Loucy (cell line): ENCODE measurements around the gene LCP1.

Experiments used
- H2AFZ ChIP-seq: fragments of 200-600 bp; sonication (generic); 2 replicates; pipeline ENCODE4 v1.6.0; 2016; ENCODE audit warnings: antibody characterized with exemption, mild to moderate bottlenecking, low read length, moderate library complexity
- H3F3A ChIP-seq: fragments of 200-600 bp; 2 replicates; pipeline ENCODE4 v1.6.0; 2016; ENCODE audit warnings: antibody characterized with exemption, low read depth, mild to moderate bottlenecking
- H3K27me3 ChIP-seq: fragments of 200-600 bp; sonication (generic); 2 replicates; pipeline ENCODE4 v1.6.1; 2014; ENCODE audit warnings: low read length, mild to moderate bottlenecking; ENCODE audit not compliant: insufficient read depth, poor library complexity, severe bottlenecking
- H3K36me3 ChIP-seq: fragments of 200-600 bp; sonication (generic); 2 replicates; pipeline ENCODE4 v1.6.1; 2016; ENCODE audit warnings: low read length; ENCODE audit not compliant: insufficient read depth
- H3K4me1 ChIP-seq: fragments of 200-600 bp; sonication (generic); 2 replicates; pipeline ENCODE4 v1.5.1; 2014; ENCODE audit warnings: low read length, mild to moderate bottlenecking; ENCODE audit not compliant: insufficient read depth, poor library complexity, severe bottlenecking
- H3K4me2 ChIP-seq: fragments of 200-600 bp; sonication (generic); 2 replicates; pipeline ENCODE4 v1.6.0; 2014; ENCODE audit warnings: antibody characterized with exemption, low read length, low read depth, mild to moderate bottlenecking; ENCODE audit not compliant: poor library complexity, severe bottlenecking
- H3K4me3 ChIP-seq: fragments of 200-600 bp; sonication (generic); 2 replicates; pipeline ENCODE4 v1.5.1; 2014; ENCODE audit warnings: low read length, mild to moderate bottlenecking, mixed read lengths; ENCODE audit not compliant: poor library complexity, severe bottlenecking
- H3K79me2 ChIP-seq: fragments of 200-600 bp; sonication (generic); 2 replicates; pipeline ENCODE4 v1.6.1; 2014; ENCODE audit warnings: low read length; ENCODE audit not compliant: insufficient read depth
- H3K9ac ChIP-seq: fragments of 200-600 bp; sonication (generic); 2 replicates; pipeline ENCODE4 v1.6.0; 2014; ENCODE audit warnings: mild to moderate bottlenecking, low read depth, low read length, moderate library complexity; ENCODE audit not compliant: poor library complexity, severe bottlenecking
- H3K9me2 ChIP-seq: fragments of 200-600 bp; sonication (generic); replicated peaks from 2 replicates; pipeline ENCODE4 v1.6.1; 2016; ENCODE audit warnings: low read depth, low read length, mixed read lengths
- H3K9me3 ChIP-seq: fragments of 200-600 bp; sonication (generic); 2 replicates; pipeline ENCODE4 v1.6.1; 2014; ENCODE audit warnings: mild to moderate bottlenecking, antibody characterized with exemption, low read length, low read depth; ENCODE audit not compliant: insufficient read depth
- H4K20me1 ChIP-seq: fragments of 200-600 bp; sonication (generic); 2 replicates; pipeline ENCODE4 v1.6.0; 2014; ENCODE audit warnings: antibody characterized with exemption, low read length, mild to moderate bottlenecking; ENCODE audit not compliant: insufficient read depth, poor library complexity, severe bottlenecking
- CTCF ChIP-seq: fragments of 200-600 bp; sonication (generic); conservative IDR thresholded peaks from 2 replicates; pipeline ENCODE4 v1.5.1; 2014; ENCODE audit warnings: mild to moderate bottlenecking, antibody characterized with exemption, low read length
- EZH2phosphoT487 ChIP-seq: fragments of 200-600 bp; IDR thresholded peaks from 2 replicates; pipeline ENCODE4 v1.6.1; 2018; ENCODE audit warnings: antibody characterized with exemption, mild to moderate bottlenecking, moderate library complexity, borderline replicate concordance

The LCP1 gene

GRCh38 chr13:46202966-46203365 is 21.0 kb upstream of the LCP1 start:
- H3K4me2 ChIP-seq = no peak overlapping the region
- peaks cover 75% of the 10 kb centered on the region for H3K4me1 ChIP-seq

GRCh38 chr13:46202188-46202795 is 20.3 kb upstream of the LCP1 start:
- no peaks in the 10 kb centered on the region for H3K27me3 ChIP-seq
- no peaks in the 10 kb centered on the region for H3K9me3 ChIP-seq
- H4K20me1 ChIP-seq = no peaks in the 10 kb centered on the region
- H2AFZ ChIP-seq = no peak overlapping the region
- no peaks in the 10 kb centered on the region for H3K79me2 ChIP-seq
- TF ChIP-seq CTCF (no peak), EZH2phosphoT487 (no peak)
- H3K4me3 ChIP-seq = peak overlapping the region; percentile 23
- H3K4me1 ChIP-seq = peaks cover 75% of the 10 kb centered on the region
- peak overlapping the region; percentile 74 for H3K4me2 ChIP-seq
- no peaks in the 10 kb centered on the region for H3K9me2 ChIP-seq
- no peaks in the 10 kb centered on the region for H3K36me3 ChIP-seq
- H3F3A ChIP-seq = peaks cover 10% of the 10 kb centered on the region
- peak overlapping the region; percentile 11 for H3K9ac ChIP-seq

More at GRCh38 chr13:46202966-46203365, 21.0 kb upstream of the LCP1 start:
- Histone ChIP-seq H3F3A (peaks cover 10% of the 10 kb centered on the region), H2AFZ (no peak overlapping the region), H3K27me3 (no peaks in the 10 kb centered on the region), H4K20me1 (no peaks in the 10 kb centered on the region), H3K79me2 (no peaks in the 10 kb centered on the region), H3K4me3 (no peak overlapping the region), H3K9me2 (no peaks in the 10 kb centered on the region), H3K9me3 (no peaks in the 10 kb centered on the region), H3K9ac (no peak overlapping the region), H3K36me3 (no peaks in the 10 kb centered on the region)
- TF ChIP-seq CTCF = no peak
- no peak for TF ChIP-seq EZH2phosphoT487

- no peaks in the 10 kb centered on the region for H3K9me3 ChIP-seq
- H4K20me1 ChIP-seq = no peaks in the 10 kb centered on the region
- no peak overlapping the region for H3K4me3 ChIP-seq
- no peaks in the 10 kb centered on the region for H3K36me3 ChIP-seq
- H3K27me3 ChIP-seq = no peaks in the 10 kb centered on the region
- TF ChIP-seq CTCF (no peak), EZH2phosphoT487 (no peak)
- H3K79me2 ChIP-seq = no peaks in the 10 kb centered on the region
- no peak overlapping the region for H3K9ac ChIP-seq
- H3K4me1 ChIP-seq = peaks cover 56% of the 10 kb centered on the region
- H2AFZ ChIP-seq = no peak overlapping the region
- no peaks in the 10 kb centered on the region; the same call in 1 of the 2 replicates for H3F3A ChIP-seq
- no peaks in the 10 kb centered on the region for H3K9me2 ChIP-seq
- no peak overlapping the region for H3K4me2 ChIP-seq
Measured at GRCh38 chr13:46198696-46199193, 16.8 kb upstream of the LCP1 start.
